ENCODE measurements around the gene BHLHE40. TPM values are rescaled to one million over a fixed set of nuclear protein-coding genes. Genes with fewer than 3 reads are reported as not detected.

BHLHE40 gene
- total and polyA plus RNA-seq, 2 of the 8 experiments (the other 6 are each of a cell fraction or from before 2014, with no cell fraction given), result 1.5 to 2.2 TPM

DNA sequence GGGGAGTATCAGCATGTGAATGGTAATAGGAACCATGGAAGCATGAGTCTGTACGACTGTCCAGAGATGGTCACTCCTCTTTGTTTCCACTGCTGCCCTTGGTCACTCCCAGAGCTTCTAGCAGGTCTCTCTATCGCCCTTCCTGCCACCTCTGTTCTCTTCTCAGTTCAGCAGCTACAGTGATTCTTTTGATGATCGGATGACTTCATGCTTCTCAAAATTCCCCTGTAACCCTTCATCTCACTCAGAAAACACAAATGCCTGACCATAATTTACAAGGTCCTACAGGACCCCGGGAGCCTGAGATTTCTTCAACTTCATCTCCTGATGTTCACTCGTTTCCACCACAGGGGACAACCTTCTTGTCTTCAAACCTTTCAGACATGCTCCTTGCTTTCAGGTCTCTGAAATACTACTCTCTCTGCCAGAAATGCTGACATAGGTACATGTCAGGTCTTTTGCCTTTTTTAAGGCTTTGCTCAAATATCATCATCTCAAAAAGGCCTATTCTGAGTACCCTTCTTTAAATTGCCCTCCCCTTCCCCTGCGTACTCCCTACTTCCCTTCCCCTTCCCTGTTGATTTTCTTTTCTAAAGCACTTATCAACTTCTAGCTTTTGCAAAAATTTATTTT lies 42.1 kb upstream of the BHLHE40 start (continued):
- TF ChIP-seq RAD21 (IDR thresholded peaks at IDR 0.05 in 1 of 2, conservative IDR thresholded peaks at IDR 0.05 in 1 of 2; ENCODE audit: low read depth in 2 of 2, low read length in 2 of 2) (no peak), JUN (IDR thresholded peaks at IDR 0.05; ENCODE audit: low read depth, low read length) (no peak), CHD7 (IDR thresholded peaks at IDR 0.05; ENCODE audit: insufficient replicate concordance, low read length) (no peak), KDM1A (IDR thresholded peaks at IDR 0.05; ENCODE audit: borderline replicate concordance, low read length) (no peak), KDM4A (IDR thresholded peaks at IDR 0.05; ENCODE audit: low read depth, low read length, severe bottlenecking) (no peak), CREB1 (IDR thresholded peaks at IDR 0.05) (no peak)
